ENCODE results near the gene C1orf167.

The C1orf167 gene

DNA sequence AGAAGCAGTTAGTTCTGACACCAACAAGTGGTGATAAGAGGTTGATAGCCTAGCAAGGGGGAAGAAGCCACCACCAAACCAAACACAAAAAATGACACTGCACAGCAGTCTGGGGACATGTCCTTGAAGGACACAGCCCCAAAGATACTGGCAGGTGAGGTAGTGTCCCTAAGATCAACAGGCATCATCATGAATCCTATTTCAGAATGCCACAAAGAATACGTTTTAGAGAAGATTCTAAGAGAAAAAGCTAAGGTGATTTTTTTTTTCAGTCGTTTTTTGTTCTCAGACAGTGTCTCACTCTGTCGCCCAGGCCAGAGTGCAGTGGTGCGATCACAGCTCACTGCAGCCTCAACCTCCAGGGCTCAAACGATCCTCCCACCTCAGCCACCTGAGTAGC lies 24.2 kb downstream of the C1orf167 start:
- no peak for DNase-seq

DNA sequence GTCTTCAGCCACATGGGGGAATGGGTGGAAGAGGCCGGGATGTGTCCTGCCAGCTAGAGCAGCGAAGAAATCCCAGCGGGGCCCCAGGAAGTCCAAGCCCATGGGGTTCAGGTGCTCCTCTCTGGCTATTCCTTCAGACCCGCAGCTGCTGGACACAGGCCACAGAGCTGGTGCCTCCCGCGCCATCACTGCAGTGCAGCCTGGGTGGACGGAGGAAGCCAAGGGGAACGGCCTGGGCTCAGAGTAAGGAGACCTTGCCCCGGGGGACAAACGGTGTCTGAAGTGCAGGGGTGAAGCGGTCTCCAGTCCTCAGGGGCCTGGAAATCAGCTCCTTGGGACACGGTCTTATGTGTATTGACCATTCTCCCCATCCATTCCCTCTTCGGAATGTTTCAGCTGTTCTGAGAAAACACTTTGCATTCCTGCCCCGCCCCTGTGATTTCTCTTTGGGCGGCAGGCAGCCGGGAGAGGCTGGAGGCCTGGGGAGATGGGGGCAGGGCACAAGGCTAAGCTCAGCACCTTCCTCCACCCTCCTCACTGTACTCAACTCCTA lies 25.3 kb downstream of the C1orf167 start:
- no peak for DNase-seq

DNA sequence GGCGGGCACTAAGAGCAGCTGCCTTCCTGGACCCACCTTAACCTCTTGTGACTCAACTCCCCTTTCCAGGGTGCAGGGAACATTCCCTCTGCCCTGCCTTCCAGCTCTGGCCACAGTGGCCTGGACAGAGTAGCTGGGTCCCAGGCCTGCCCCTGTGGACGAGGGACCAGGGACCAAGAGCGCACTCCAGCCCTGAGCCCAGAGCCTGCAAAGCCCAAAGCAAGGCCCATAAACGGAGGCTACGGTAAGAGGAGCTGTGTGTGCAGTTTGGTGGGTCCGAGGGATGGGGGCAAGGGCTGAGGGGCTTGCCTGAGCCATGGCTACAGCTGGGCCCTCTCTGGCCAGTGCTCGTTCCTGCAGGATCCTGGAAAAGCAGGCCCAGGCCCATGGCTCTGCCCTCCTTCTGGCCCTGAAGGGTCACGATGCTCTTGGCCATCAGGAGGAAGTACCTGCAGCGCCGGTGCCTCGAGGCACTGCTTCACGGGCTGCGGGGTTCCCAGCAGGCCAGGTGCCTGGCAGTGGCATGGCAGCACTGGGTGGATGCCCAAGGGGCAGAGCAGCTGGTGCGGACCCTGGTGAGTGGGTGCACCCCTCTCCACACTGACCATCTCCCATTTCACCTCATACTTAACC lies 25.9 kb downstream of the C1orf167 start:
- DNase-seq: no peak

DNA sequence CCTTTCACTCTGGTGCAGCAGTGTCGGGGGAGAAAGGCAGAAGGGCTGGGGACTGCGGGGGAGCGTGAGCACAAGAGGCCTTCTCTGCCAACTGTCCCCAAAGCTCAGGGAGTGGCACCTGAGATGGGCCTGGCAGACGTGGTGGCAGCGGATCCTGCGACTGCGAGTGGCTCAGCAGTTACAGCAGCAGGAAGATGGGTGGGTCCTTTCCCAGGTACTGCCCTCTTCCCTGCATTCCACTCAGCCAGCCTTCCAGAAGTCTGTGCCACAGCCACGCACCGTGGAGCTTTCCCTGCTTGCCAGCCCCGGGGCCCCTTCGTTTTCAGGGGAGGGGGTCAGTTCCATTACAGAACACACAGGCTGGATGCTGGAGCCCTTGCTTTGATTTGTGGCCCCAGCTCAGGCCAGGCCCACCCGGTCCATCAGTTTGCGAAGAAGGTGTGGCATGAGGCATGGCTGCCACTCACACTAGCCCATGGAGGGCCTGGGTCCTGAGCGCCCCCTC lies 26.6 kb downstream of the C1orf167 start:
- no peak for DNase-seq

DNA sequence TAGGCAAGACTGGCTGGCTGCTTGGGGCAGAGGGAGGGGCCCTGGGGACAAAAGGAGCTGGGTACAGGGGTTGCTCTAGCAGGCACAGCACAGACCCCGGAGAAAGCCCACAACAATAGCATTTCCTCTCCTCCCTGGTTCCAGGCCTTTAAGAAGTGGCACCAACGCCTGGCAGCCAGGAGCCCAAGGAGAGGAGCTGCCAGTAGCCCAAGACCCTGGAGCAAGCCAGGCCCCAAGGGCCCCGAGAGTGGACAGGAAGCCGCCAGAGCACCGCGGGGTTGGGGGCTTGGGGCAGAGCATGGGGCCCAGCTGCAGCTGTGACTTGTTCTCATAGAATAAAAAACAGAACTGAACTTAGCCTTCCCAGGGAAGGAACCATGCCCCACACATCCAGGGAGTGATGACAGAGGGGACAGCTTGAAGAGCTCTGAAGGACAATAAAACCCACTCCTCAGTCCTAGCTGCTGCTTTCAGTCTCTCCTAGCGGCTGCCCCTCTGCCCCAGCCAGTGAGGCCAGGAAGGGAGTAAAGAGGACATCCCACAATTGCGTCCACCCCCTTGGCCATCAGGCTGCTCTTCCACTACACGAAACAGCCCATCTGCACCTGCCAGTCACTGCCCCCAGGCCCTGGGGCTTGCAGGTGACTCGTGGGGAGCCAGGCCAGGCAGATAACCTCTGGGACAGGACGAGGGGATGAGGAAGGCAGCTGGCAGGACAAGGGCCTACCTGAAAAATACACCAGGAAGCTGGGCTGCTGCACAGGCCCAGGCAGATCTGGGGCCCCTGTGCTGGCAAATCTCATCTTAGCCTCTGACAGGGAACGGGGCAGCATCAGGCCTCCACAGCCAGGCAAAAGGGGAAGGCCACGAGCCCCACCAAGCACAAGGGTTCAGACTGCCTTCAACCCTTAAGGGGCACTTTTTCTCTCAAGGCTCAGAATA lies 27.4 kb downstream of the C1orf167 start:
- no peak for DNase-seq

DNA sequence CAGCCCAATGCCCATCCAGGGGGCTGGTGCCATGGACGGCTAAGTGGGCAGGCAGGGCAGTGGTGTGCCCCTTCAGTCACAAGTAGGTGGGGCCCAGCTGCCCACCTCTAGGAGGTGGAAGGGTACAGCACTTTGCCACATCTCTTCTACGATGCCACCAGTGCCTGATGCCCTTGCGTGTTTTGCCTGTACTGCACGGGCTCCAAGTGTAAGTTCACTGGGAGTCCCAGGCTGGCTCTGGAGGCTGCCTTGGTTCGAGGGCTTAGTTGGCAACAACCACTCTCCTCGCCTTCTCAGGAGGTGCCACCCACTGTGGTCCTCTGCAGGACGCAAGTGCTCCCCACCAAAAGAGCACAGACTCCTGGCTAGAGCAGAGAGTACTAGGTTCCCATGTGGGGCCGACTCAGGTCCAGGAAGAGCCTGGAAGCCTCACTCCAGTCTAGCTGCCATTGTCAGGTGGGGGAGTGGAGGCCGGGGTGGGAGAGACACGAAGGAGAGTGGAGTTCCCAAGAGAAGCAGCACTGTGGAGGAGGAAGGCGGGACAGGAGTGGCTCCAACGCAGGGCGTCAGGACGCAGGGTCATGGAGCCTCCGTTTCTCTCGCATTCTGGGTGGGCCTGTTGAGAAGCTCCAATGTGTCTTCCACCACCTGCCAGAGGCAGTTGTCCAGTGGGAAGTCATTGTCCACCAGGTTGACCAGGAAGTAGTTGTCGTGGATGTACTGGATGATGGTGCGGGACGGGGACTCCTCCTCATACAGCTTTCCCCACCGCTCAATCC lies 28.3 kb downstream of the C1orf167 start:
- DNase-seq: no peak

DNA sequence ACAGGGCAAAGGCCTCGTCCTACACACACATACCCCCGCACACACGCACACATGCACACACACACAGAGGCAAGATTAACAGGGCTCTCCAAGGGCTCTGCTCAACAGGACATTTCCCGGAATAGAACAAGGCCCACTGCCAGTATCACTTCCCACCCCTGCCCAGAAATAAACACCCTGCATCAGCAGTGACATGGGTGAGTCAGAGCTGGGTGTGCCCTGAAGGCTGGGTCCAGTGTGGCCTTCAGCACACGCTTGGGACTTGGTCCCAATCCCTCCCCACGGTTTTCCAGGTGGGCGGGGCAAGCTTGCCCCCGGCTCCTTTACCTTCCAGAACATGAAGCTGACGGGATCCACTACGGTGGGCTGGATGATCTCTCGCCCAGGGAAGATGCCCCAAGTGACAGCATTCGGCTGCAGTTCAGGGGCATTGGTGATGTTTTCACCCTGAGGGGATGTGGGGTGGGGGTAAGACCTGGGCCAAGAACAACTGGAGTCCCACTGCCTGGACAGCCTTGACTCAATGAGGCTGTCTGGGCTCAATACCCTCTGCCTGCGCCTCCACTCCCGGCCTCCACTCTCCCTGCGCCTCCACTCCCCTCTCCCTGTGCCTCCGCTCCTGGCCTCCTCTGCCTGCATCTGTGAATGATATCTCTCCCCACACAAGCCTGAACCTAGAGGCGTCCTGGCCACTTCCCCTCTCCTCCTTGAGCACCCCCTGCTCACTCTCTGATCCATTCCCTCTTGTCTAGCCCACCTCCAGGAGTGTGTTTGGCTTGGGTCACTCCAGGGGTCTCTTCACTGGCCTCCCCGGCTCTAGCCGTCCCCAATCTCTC lies 29.1 kb downstream of the C1orf167 start:
- no peak for DNase-seq

DNA sequence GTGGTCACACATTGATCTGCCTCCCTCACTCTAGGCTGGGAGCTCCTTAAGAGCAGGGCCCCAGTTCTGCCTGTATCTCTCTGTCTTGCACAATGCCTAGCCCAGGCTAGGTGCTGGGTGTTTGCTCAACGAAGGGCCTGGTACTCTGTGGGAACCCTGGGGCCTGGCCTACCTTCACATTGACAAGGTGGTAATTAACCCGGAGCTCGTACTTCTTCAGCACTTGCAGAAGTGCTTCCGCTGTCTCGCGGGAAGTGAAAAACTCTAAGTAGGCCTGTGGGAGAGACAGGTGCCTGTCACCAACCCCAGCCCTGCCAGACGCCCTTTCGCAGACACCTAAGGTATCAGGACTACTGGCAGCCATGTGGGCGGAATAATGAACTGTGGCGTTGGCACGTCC lies 30.1 kb downstream of the C1orf167 start:
- DNase-seq: no peak

DNA sequence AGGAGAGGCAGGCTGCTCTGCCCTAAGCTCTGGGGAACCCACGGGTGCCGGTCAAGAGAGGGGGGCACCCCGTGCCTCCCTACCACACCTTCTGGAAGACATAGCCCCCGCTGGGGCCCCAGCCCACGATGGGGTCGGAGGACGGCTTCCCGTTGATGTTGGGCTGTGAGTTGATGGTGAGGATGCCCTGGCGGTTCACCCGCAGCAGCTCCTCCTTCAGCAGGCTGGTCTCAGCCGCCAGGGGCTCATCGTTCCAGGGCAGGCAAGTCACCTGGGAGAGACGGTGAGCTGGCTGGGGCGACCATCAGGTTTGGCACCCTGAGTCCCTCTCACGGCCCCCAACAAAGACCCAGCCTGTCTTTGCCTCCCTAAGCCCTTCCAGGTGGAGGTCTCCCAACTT lies 31.8 kb downstream of the C1orf167 start:
- no peak for DNase-seq

DNA sequence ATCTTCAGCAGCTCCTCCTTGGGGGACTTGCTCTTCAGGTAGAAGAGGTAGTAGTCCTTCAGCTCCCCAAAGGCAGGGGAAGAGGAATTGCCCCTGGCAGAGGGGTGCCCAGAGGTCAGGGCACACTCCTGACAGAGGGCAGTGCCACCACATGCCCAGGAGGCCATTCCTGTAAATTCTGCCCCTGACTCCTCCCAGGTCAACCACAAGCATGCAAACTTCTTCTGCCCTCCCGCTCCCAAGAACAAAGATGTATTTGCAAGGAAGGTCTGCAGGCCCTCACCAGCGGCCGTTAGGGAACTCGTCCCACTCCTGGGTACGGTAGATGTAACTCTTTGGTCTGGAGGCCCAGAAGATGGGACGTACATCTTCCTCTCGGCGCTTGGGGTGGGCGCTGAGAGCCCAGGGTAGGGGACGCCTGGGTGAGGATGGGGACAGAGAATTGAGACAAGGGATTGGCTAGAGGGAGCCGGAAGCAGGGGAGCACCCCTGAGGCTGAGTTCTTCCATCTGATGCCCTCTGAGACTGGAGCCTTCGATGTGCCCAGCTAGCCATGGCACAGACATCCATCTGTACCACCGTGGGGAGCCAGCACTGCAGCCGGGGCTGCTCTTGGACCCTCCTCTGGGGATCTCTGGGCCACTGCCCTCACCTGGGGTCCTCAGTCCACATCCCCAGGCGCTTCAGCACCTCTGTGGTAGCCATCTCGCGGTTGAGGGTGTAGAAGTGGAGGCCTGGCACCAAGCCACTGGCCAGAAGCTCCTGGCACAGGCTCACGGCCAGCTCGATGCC lies 32.6 kb downstream of the C1orf167 start:
- no peak for DNase-seq

DNA sequence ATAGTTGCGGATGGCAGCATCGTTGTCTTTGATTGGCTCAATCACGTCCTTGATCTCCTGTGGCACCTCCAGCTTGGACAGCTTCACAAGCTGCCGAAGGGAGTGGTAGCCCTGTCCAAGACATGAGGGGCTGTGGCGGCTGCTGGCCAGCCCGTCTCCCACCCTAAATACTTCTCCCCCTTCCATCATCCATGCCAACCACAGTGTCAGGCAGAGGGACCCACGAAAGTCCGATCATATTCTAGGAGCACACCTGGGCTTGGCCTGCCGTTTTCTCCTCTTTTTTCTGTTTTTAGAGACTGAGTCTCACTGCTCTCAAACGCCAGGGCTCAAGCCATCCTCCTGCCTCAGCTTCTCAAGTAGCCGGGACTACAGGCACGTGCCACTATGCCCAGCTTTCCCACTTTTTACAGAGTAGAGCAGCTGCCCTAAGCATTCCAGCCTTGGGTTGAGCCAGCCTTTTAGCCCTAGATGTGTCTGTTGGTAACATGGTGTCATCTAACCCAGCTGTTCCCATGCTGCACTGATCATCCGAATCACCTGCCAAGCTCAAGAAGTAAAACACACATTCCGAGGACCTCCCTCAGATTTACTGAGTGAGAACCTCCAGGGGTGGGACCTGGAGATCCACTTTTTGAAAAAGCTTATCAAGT lies 33.4 kb downstream of the C1orf167 start:
- DNase-seq: no peak

DNA sequence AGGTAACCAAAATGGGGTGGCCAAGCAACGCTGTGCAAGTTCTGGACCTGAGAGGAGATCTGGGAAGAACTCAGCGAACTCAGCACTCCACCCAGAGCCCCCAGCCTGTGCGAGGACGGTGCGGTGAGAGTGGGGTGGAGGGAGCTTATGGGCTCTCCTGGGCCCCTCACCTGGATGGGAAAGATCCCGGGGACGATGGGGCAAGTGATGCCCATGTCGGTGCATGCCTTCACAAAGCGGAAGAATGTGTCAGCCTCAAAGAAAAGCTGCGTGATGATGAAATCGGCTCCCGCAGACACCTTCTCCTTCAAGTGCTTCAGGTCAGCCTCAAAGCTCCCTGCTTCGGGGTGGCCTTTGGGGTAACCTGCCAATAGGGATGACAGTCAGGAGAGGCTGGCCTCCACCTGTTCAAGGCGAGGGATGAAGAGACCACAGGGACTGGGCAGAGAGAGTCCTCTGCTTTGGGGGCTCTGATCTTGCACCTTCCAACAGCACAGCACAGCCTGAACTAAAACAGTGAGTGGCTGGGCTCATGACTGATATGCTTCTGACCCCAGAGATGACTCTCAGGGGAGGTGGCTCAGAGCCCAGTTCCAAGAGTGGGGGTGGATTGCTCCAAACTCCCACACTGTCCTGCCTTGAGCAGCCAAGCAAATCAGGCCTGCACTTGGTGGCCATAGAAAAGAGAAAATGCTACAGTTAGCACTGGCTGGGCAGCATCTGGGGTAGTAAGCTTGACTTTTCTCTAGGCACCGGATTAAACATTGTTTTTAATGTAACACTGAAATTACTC lies 34.2 kb downstream of the C1orf167 start:
- DNase-seq: no peak

DNA sequence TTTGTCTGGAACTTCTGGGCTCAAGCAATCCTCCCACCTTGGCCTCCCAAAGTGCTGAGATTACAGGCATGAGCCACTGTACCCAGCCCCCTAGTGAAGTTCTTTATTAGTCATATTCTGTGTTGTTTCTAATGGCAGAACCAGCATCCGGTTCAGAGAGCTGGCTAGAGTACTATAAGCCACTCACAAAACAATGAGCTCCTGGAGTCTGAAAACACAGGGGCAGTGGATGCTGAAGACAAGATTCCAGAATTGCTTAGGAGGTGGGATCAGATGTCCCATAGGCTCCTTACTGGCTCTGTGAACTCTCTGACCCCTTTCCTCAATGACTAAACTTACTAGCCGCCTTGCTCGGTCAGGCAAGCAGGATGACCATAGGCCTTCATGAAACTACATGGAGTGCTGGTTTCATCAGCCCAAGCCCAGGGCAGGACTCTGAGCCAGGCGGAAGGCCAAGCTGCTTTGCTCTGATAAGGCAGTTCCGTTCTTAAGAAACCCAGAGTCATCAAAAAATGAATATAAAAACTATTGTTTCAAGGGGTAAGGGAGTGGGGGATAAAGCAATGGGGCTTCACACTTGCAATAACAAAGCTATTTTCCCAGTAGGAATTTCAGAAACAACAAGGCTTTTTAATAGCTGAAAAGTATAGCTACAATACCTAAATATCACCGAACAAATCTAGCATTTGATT lies 35.7 kb downstream of the C1orf167 start:
- no peak for DNase-seq

DNA sequence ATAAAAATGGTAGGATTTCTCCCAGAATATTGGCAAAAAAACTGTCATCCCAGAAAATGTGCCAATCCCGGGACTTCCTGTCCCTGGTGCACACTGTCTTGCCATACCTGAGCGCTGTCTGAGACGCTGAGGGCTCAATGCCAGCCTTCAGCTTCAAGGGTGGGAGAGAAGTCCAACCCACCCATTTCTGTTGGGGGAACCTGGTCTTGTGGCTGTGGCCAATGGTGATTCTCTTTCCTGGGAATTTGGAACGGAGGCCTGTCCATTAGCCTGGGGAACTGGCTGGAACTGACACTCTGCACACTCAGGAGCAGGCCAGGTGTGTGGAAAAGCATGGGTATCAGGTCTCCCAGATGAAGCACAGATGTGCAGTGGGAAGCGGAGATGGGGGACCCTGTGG lies 37.1 kb downstream of the C1orf167 start:
- DNase-seq: no peak

DNA sequence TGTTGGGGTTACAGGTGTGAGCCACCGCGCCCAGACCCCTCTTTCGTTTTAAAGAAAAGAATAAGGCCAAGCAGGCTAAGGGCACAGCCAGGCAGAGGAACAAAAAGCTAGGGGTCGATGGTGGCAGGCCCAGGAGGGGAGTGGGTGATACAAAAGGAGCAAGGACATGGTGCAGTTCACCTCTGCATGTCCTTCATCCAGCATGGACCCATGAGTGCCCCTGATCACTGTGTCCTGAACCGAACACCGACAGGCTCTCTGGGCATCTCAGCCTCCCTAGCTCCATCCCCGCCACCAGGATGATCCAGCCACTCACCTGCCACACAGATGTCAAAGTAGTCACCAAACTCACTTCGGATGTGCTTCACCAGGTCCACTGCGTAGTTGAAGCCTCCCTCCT lies 37.9 kb downstream of the C1orf167 start:
- DNase-seq: no peak

DNA sequence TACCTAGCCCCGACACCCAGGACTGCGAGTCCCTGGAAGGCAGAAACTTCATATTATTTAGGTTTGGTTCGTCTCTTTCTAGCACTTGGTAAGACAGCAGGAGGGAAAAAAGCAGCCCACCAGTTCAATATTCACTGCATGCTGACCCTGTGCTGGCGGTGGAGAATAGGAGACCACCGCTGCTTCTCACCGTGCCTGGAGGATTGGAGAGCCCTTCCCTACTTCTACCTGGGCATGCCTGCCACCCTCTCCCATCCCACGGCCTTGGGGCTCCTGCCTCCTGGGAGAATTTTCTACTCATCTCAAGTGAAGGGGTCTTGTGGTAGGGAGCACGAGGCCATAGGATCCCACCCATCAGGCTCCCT lies 38.4 kb downstream of the C1orf167 start:
- DNase-seq: no peak

DNA sequence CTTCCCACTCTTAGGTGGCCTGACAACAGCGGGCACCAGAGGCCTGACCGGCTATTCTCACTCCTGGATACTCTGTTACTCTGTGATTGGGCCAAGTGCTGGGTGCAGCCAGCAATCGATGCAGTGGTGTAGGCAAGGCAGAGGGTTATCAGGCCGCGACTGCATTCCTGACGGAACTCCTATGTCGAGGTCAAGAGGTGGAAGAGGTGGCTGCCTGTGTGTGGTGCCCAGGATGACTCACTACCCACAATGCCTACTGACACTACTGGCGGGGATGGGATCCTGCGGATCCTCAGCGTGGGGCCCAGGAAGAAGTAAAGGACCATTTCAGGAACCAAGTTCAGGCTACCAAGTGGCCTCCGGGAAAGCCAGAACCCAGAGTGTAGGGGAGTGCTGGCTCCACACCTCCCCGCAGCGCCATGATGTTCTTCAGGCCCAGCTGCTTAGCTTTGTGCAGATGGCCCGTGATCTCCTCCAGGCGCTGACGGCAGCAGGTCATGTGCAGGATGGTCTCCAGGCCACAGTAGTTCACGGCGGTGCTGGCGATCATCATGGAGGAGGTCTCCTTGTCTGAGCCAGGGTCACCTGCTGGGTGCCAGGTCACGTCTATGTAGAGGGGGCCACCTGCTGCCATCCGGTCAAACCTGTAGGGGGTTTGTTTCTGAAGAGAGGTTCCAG lies 38.9 kb downstream of the C1orf167 start:
- DNase-seq: no peak

DNA sequence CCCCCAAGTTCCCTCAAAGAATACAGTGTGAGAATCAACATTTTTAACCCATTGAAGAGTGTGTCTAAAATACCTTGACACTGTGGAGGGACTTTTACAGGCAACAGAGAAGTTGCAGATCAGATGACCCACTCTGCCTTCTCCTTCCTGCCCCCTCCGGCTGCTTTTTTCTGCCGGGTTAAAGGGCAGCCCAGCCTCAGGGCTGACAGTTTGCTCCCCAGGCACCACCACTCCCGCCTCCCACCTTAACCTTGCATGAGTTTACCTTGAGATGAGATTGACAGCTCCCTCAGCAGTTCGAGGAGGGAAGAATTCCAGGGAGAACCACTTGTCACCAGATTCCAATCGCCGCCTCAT lies 40.6 kb downstream of the C1orf167 start:
- no peak for DNase-seq
